Stimulated activated CD4-positive, alpha-beta T cell treated with anti-CD3 and anti-CD28 coated beads, Interleukin-12 subunit alpha, Interleukin-12 subunit beta, amount 100 ng/mL, for 48 hours (primary cell): Measurements from ENCODE around the gene OLFM1.
A peak's percentile ranks its signal among the peaks of the same experiment; 100 is the strongest.

ENCODE experiments used
- DNase-seq, 3 donors: peaks; one replicate each; pipeline ENCODE4 v3.0.0-alpha.2; 2020; ENCODE audit warnings: low read depth in 2 of 3, low spot score in 1 of 3

OLFM1 gene

DNA sequence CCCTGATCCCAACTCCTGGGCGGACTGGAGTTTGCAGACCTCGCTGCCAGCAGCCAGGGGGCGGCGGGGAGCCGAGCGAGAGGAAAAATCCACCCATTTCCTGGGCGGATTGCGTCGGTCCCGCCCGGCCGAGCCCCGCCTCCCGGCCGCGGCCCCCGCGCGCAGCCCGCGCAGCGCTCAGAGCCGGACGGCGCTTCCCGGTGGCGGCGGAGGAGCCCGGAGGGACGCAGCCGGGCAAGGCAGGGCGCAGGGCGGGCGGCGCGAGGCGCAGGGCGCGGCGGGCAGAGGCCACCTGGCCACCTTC is at the start of gene OLFM1:
Gene OLFM1, plus strand, starts transcription at position 180 of the 304 bp plus-strand sequence. CDS start 322 bp downstream, outside the sequence.
- DNase-seq: peak; percentile 17 to 47 (median 20)

DNA sequence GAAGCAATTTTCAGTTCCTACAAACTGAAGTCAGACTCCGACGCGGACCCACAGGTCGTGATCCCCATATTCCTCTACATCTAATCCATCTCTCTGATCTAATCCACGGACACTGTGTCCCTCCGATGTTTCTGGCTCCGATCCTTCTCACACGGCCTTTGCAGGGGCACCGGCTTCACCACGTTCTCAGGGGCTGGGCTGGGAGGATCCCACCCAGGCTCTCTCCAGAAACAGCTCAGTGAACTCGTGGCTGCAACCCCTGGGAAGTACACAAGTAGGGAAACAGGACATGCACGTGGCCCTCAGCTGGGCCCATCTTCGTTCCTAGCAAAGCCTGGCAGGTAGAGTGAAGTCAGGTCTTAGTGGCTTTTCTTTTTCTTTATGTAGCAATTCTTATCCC is 49.1 kb upstream of the OLFM1 start:
- DNase-seq: no peak

GRCh38 chr9:135038826-135039225 is 48.6 kb upstream of the OLFM1 start:
- DNase-seq: no peak

DNA sequence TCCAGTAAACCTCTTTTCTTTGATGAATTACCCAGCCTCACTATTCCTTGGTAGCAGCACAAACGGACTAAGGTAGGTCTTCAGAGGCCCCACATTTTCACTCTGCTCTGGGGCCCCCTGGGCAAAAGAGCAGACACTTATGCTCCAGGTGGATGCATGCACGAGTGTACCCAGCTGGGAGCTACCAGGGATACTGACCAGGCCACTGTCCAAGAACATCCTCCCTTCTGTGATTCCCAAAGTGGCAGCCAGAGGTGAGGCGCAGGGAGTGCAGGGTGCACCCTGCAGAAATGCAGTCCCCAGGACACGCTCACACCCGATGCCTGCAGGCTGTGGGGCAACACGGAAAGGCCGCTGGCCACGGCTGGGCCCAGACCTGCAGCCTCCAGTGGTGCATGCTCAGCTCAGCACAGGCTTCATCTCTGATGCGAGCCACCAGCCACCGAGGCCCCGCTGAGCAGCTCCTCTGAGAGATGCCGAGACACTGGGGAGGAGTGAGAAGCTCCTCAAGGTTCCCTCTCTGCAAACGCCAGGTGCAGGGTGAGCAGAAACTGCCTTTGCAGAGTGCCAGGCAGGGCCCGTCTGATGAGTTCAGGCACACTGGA is 48.1 kb upstream of the OLFM1 start:
- no peak for DNase-seq

DNA sequence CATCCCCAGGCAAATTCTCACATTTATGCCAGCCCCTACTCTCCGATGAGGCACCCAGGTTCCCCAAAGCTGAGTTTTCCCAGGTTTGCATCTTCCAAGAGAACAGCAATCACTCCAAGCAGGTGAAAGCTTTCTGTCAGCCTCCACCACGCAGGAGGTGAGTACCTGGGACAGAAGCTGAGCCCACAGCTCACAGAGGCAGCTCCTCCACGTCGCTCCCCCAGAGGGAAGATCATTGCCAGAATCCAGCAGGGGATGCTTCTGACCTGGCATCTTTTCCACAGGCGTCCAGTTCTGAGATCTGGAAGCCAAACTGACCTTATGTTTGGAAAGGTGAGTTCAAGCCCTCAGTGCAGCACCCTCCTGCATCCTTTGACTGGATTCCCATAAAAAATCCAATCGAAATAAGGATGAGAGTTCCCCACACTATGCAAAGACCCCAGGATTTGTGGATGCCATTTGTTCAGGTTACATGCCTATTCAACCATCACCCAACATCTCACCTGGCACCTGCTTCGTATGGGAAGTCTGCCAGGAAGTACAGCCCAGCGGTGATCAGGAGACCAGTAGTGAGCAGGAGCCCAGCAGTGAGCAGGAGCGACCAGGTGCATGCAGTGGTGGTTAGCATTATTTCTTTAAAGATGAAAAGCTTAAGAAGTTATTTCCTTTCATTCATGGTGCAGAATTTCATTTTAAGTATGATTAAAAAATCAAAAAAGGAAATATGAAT is 47.4 kb upstream of the OLFM1 start:
- no peak for DNase-seq

DNA sequence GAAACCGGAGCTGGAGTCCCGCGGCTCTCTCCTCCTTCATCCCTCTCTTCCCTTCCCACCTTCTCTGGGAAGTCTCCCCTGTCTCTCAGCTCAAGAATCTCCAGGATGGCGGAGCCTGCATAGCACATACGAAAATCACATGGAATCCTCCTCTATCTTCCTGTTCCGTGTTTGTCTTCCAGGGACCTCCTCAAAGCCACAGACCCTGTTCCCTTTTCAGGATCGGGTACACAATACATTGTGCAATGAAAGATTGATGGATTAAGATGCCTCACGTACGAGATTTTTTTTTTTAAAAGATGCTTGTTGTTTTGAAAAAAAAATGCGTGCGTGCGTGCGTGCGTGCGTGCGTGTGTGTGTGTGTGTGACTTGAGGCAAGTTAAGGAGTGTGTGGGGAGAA is 46.6 kb upstream of the OLFM1 start:
- DNase-seq: no peak

DNA sequence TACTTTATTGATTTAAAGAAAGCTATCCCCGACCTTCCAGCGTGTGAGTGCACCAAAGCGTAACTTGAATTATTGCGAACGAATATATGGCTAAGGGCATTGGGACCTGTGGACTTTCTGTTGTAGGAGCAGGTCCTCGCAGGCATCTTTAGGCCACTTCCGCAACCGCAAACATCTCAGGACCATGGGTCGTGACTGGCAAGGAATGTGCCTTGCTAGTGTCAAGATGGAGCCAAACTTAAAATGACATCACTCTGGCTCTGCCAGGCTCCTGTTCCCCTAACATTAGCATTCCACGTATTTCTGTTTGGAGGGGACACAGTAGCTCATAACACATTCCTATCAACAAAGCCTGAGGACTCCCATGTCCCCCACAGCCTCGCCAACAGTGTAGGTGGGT is 44.1 kb upstream of the OLFM1 start:
- no peak for DNase-seq

DNA sequence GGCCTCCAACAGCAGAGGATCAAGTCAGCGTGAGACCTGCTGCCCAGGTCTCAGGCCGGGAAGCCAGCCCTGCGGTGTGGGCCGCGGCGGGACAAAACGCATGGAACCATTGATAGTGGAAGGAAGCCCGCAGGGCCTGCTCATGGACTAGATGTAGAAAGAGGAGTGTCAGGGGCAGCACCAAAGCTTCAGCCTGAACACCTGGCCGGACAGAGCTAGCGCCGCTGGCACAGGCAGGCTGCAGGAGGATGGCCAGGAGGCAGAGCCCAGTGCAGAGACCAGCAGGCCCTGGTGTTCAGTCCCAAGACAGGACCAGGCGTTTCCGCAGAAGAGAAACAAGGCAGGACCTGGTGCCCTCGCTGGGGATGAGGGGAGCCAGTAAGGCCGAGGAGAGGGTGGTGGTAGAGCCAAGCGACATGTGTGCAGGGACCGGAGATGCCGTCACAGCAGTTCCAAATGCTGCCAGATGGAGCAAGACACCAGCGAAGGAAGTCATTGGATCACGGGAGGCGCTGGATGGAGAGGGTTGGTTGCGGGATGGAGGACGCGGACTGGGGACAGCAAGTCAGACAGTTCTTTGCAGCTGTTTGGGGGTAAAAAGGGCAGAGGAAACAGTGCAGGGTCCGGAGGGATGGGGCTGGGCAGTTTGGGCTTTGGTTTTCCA is 42.1 kb upstream of the OLFM1 start:
- DNase-seq: no peak

- no peak for DNase-seq
Observed at GRCh38 chr9:135045928-135046738, 41.3 kb upstream of the OLFM1 start.

DNA sequence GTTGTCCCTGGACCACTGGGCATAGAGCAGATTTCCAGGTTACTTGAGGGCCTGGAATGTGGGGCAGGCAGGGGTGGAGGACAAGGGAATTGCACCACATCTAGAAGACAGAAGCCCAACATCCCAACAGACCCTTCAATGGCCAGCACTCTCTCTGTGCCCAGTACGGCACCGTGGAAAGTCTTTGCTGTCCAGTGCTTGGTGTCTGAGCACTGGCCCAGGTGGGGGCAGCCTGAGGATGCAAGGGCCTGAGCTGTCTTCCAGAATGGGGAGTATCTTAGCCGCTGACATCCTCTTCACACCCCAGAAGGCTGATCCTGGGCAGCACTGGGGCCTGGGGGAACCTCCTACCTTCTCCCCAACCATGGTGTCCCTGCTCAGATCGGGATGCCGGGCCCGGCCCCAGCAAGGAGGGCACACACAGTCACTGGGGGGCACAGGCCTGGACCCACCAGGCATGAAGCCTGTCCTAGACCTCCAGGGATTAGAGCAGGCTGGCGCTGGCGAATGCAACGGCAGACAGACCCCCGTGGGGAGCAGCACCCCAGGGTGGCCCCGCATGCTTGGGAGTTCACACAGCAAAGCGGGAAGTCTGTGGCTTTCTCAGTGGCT is 40.6 kb upstream of the OLFM1 start:
- DNase-seq: no peak

DNA sequence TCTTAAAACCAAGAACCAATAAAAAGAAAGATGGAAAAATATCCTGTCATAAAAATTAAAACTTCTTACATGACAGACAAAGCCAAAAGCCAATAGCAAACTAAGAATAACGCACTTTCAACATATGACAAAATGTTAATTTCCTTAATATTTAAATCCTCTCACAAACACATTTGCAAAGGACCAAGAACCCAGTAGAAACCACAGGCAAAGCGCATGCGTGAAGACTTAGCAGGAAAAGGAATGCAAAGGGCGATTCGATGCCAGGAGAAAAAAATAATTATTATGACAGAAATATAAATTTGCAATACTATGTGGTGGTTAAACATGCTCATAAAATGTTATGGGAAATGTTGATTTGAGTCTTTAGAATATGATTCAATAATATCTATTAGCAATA is 39.9 kb upstream of the OLFM1 start:
- no peak for DNase-seq

GRCh38 chr9:135048046-135048757 is 39.3 kb upstream of the OLFM1 start:
- no peak for DNase-seq

DNA sequence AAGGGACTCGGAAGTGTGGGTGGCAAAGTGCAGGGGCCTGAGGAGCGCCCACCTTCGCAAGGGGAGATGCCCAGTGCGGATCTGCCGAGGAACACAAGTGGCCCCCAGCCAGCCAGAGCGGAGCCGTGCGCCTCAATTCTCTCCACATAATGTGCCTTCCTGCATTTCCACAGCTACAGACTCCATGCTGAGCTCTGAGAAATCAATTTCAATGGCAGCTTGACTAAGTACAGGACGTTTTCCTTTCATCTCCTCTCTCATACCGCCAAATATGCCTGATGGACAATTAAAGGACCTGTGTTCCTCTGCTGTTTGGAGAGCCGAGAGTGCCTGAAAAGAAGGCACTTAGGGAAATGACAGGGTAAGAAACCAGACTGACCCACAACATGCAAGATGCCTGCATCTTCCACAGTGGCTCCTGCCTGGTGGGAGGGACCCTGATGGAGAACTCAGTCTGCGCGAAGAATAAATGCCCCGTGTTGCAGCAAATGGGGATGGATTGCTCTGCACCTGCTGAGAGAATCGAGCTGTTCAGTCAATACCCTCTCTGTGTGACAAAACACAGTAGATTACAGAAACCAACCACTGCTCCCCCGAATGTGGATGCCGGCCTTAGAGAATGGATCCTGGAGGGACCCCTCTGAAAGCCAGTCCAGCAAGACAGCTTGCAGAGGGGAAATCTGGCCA is 38.6 kb upstream of the OLFM1 start:
- no peak for DNase-seq

- DNase-seq: no peak
Observed at GRCh38 chr9:135049460-135049859, 38.0 kb upstream of the OLFM1 start.

- no peak for DNase-seq
Observed at GRCh38 chr9:135050072-135050990, 37.1 kb upstream of the OLFM1 start.

DNA sequence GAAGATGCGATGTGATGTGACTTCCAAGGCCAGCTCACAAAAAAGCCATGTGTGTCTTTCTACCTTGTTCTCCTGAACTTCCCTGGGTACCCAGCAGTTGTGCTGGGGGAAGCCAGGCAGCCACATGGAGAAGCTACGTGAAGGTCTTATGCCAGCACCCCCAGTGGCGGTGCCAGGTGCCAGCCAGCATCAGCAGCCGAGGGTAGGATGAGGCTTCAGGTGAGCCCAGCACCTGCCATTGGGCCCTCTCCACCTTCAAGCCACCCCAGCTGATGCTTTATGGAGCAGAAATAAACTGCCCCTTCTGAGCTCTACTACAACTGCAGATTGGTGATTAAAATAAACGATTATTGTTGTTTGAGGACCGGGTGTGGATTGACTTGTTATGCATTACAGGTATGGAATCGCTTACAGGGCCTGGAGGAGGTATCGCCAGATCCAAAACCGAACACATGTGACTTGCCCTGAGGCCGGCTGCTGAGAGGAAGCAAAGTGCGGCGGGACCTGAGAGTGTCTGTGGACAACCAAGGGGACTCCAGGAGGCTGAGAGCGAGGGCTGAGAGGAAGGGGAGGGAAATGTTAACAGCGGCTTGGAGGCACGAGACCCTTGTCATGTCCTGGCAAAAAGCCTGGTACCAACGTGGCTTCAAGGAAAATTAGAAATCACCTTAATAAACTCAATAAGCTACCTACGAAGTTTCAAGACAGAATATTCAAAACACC is 36.0 kb upstream of the OLFM1 start:
- no peak for DNase-seq

DNA sequence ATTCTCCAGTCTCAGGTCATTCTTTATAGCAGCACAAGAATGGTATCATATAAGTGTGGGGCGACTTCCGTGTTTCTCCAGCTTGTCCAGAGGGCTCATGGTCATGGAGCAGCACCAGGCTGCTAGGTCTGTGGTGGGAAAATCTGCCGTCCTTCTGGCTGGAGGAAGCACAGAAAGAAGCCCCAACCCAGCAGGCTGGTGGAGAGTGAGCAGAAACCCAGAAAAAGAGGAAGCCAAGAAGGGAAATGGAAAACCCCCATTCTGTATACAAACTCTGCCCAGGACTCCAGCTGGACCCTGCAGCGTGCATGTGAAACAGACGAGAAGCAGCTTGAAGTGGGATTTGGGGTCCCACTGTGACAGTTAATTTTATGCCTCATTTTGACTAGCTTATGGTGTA is 34.3 kb upstream of the OLFM1 start:
- no peak for DNase-seq

GRCh38 chr9:135055181-135055580 is 32.3 kb upstream of the OLFM1 start:
- DNase-seq: no peak
